ENCODE results near the gene WNT5B. TPM values are rescaled to one million over a fixed set of nuclear protein-coding genes. Genes with fewer than 3 reads are reported as not detected.

The WNT5B gene
- total and polyA plus RNA-seq, 2 donors (not counting 3 experiments of a cell fraction or from before 2014, with no cell fraction given), result not detected

DNA sequence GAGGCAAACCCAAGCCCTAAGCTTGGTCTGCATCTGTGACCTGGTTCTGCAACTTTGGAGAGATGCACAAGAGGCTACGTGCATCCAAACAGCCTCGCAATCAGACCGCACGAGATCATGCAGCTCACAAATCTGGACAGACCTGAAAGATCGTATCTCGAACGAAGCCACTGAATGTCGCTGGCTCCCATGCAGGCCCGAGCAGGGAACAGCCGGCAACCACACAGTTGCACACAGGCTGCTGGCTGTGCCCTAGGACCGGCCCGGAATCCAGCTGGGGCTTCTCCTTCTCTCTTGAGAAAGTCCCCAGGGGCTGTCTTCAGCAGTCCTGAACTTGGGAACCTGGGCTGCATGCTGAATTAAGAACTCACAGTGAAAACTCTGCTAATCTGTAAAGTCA is 27.9 kb downstream of the WNT5B start:
- H3K9me1 ChIP-seq (replicated peaks; ENCODE audit: control insufficient read depth, extremely low read depth, insufficient read depth, low read length), result no peaks in the 10 kb centered on the region
- dilution Hi-C loops (cut with MboI; ENCODE audit: extremely low pct_ligation_motif_present, low sequenced_read_pairs), result no loop called here
- H2AFZ ChIP-seq (ENCODE audit: low read depth, low read length), result no peak overlapping the region
- FAIRE-seq, result no peak
- H3K9me3 ChIP-seq (replicated peaks; ENCODE audit: control insufficient read depth, insufficient read depth, low read length), result no peaks in the 10 kb centered on the region
- peaks cover 13% of the 10 kb centered on the region for H3K4me1 ChIP-seq (ENCODE audit: control insufficient read depth, extremely low read depth, insufficient read depth, low read length)
- no peak overlapping the region for H3K4me3 ChIP-seq (replicated peaks in 1 of 3; ENCODE audit: insufficient read depth in 1 of 3, low read depth in 1 of 3, low read length in 3 of 3)
- H3K36me3 ChIP-seq (ENCODE audit: control insufficient read depth in 2 of 2, extremely low read depth in 1 of 2, insufficient read depth in 2 of 2, low read length in 2 of 2), result no peaks in the 10 kb centered on the region
- H3K27me3 ChIP-seq (ENCODE audit: control insufficient read depth in 2 of 2, insufficient read depth in 2 of 2, low read length in 2 of 2), result peaks cover 1 to 3% of the 10 kb centered on the region in 2 experiments
- intact Hi-C loops (cut with micrococcal nuclease), result no loop called here
- no TSS peak for BruUV-seq (replicated peaks)
- H4K20me1 ChIP-seq (replicated peaks; ENCODE audit: control insufficient read depth, extremely low read depth, insufficient read depth, low read length), result no peaks in the 10 kb centered on the region
- no peak overlapping the region for H3K27ac ChIP-seq (ENCODE audit: insufficient read depth, low read depth, low read length)
- no peak overlapping the region for H3K9ac ChIP-seq (replicated peaks; ENCODE audit: extremely low read depth, insufficient read depth, low read length)
- DNase-seq (ENCODE audit: low read depth, low spot score), result no peak
- H3K79me2 ChIP-seq (ENCODE audit: control insufficient read depth, insufficient read depth, low read length), result no peaks in the 10 kb centered on the region
- H3K4me2 ChIP-seq (ENCODE audit: insufficient read depth, low read length), result no peak overlapping the region
- TF ChIP-seq, protein P1, sequence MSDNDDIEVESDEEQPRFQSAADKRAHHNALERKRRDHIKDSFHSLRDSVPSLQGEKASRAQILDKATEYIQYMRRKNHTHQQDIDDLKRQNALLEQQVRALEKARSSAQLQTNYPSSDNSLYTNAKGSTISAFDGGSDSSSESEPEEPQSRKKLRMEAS (IDR thresholded peaks at IDR 0.05; ENCODE audit: insufficient read depth, insufficient read length), result no peak
- TF ChIP-seq POLR2AphosphoS5 (IDR thresholded peaks at IDR 0.05; ENCODE audit: insufficient read depth, low read depth, low read length) (no peak), FOS (IDR thresholded peaks at IDR 0.05; ENCODE audit: borderline replicate concordance, insufficient read depth, low read length) (no peak), POLR2A (IDR thresholded peaks at IDR 0.05; ENCODE audit: low read depth, low read length) (no peak), JUN (IDR thresholded peaks at IDR 0.05; ENCODE audit: borderline replicate concordance, insufficient read depth, insufficient read length, low read depth) (no peak), MYC (IDR thresholded peaks at IDR 0.05; ENCODE audit: low read depth, low read length) (no peak), GATA2 (IDR thresholded peaks at IDR 0.05; ENCODE audit: insufficient read depth, insufficient read length, low read depth, low read length) (no peak)
- TF ChIP-seq, protein P2, sequence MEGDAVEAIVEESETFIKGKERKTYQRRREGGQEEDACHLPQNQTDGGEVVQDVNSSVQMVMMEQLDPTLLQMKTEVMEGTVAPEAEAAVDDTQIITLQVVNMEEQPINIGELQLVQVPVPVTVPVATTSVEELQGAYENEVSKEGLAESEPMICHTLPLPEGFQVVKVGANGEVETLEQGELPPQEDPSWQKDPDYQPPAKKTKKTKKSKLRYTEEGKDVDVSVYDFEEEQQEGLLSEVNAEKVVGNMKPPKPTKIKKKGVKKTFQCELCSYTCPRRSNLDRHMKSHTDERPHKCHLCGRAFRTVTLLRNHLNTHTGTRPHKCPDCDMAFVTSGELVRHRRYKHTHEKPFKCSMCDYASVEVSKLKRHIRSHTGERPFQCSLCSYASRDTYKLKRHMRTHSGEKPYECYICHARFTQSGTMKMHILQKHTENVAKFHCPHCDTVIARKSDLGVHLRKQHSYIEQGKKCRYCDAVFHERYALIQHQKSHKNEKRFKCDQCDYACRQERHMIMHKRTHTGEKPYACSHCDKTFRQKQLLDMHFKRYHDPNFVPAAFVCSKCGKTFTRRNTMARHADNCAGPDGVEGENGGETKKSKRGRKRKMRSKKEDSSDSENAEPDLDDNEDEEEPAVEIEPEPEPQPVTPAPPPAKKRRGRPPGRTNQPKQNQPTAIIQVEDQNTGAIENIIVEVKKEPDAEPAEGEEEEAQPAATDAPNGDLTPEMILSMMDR (IDR thresholded peaks at IDR 0.05; ENCODE audit: extremely low read depth in 1 of 2, insufficient read depth in 1 of 2, low read depth in 1 of 2, low read length in 2 of 2), result no peak
- ChIA-PET CTCF (interaction anchor here (0.9 to 11.4 kb wide), 5 partner anchors 13 to 283 kb away, joined by 3 to 840 read pairs (median 3); no protein-coding TSS in a partner anchor), POLR2A (no interaction called here)
